PC-3 (cell line): ENCODE data around the gene SUB1.

ENCODE experiments used
- CTCF ChIP-seq: fragments of 300-600 bp; sonication (generic); conservative IDR thresholded peaks from 2 replicates; pipeline ENCODE4 v1.5.1; 2017; ENCODE audit warnings: antibody characterized with exemption, low read depth, mild to moderate bottlenecking, low read length
- EZH2phosphoT487 ChIP-seq: fragments of 300-600 bp; sonication (generic); IDR thresholded peaks from 2 replicates; pipeline ENCODE4 v1.6.1; 2018; ENCODE audit warnings: mild to moderate bottlenecking, antibody characterized with exemption, low read length, borderline replicate concordance

- TF ChIP-seq CTCF: no peak
- TF ChIP-seq EZH2phosphoT487: no peak
Observed at GRCh38 chr5:32552936-32553335, 32.4 kb upstream of the SUB1 start.
